CD4-positive, alpha-beta T cell (primary cell): Measurements from ENCODE around the gene CCNI2. TPM values are rescaled to one million over a fixed set of nuclear protein-coding genes. Genes with fewer than 3 reads are reported as not detected.
A peak's percentile ranks its signal among the peaks of the same experiment; 100 is the strongest.

Experiments
- ATAC-seq: fragments of 200-7000 bp; cut with Tn5 transposase; one replicate; pipeline ENCODE4 v1.10.0; 2022; ENCODE audit warnings: mild to moderate bottlenecking; ENCODE audit not compliant: poor library complexity
- CTCF ChIA-PET: fragments of 350-600 bp; sonication (Branson Sonifier 250); formaldehyde crosslinking; loops from one replicate; lab custom pipeline; 2021; ENCODE audit warnings: antibody characterized with exemption, inconsistent platforms; lab: Charles Lee
- POLR2A ChIA-PET: fragments of 350-600 bp; sonication (Branson Sonifier 250); formaldehyde crosslinking; loops from one replicate; lab custom pipeline; 2021; ENCODE audit warnings: antibody characterized with exemption, inconsistent platforms; lab: Charles Lee
- DNase-seq, 14 experiments: peaks; one replicate each; pipeline ENCODE4 v3.0.0-alpha.2; 2013 to 2020; ENCODE audit warnings: mixed read lengths in 2 of 14
- H3K27ac ChIP-seq, 2 donors: one replicate each; pipeline versions ENCODE4 v1.5.1 to v1.7.0; 2013; ENCODE audit warnings: low read length in 2 of 2, low read depth in 1 of 2, mild to moderate bottlenecking in 1 of 2
- H3K27me3 ChIP-seq, 2 experiments: 1 replicate in 1 of 2; 2 replicates in 1 of 2; pipeline versions ENCODE4 v1.6.1 to v1.7.0; 2013; ENCODE audit warnings: low read length in 2 of 2, control low read depth in 1 of 2, mild to moderate bottlenecking in 1 of 2, moderate library complexity in 1 of 2; ENCODE audit not compliant: insufficient read depth in 2 of 2, control insufficient read depth in 1 of 2
- H3K36me3 ChIP-seq: one replicate; pipeline ENCODE4 v1.6.1; 2013; ENCODE audit warnings: low read length, control low read depth; ENCODE audit not compliant: insufficient read depth
- H3K4me1 ChIP-seq: one replicate; pipeline ENCODE4 v1.6.1; 2013; ENCODE audit warnings: low read length, control low read depth; ENCODE audit not compliant: insufficient read depth
- H3K4me3 ChIP-seq: one replicate; pipeline ENCODE4 v1.5.1; 2013; ENCODE audit warnings: mild to moderate bottlenecking, low read length, moderate library complexity
- H3K9me3 ChIP-seq, 2 experiments: 1 replicate in 1 of 2; 2 replicates in 1 of 2; pipeline versions ENCODE4 v1.6.1 to v1.7.0; 2013; ENCODE audit warnings: low read length in 2 of 2, mild to moderate bottlenecking in 2 of 2, control low read depth in 1 of 2, moderate library complexity in 1 of 2; ENCODE audit not compliant: control insufficient read depth in 1 of 2, insufficient read depth in 1 of 2
- H3K27ac Mint-ChIP-seq: one replicate; pipeline ENCODE4 v1.8.0; 2020; ENCODE audit warnings: mixed read lengths
- H3K27me3 Mint-ChIP-seq: one replicate; pipeline ENCODE4 v1.8.0; 2021; ENCODE audit warnings: mixed read lengths
- H3K36me3 Mint-ChIP-seq: one replicate; pipeline ENCODE4 v1.8.0; 2021; ENCODE audit warnings: low read depth, mixed read lengths
- H3K4me1 Mint-ChIP-seq: one replicate; pipeline ENCODE4 v1.8.0; 2021; ENCODE audit warnings: low read depth, mixed read lengths
- H3K4me3 Mint-ChIP-seq: one replicate; pipeline ENCODE4 v1.8.0; 2020; ENCODE audit warnings: mild to moderate bottlenecking, mixed read lengths
- H3K9me3 Mint-ChIP-seq: one replicate; pipeline ENCODE4 v1.8.0; 2020; ENCODE audit warnings: mixed read lengths
- intact Hi-C, 2 experiments: fragments of 100-400 bp; cut with DNase I in 1 of 2; cut with micrococcal nuclease in 1 of 2; formaldehyde crosslinking; loops; one replicate each; pipeline versions ENCODE4 v1.15.1 to v1.9.0; 2023 to 2025; cut with DNase I, micrococcal nuclease
- total RNA-seq, 174 experiments: library from RNA in 2 of 174; stranded (reverse) in 2 of 174; gene quantifications; one replicate each; pipeline ENCODE4 v1.2.3 and lab custom pipeline; 2021 to 2026
- TF ChIP-seq, protein P1 (sequence below): fragments of 200-600 bp; IDR thresholded peaks from one replicate; pipeline ENCODE4 v1.8.0; 2022; ENCODE audit warnings: antibody characterized with exemption, mild to moderate bottlenecking

Gene CCNI2
- total RNA-seq, 2 experiments from 2014 or later = 7.2 to 8.8 TPM

DNA sequence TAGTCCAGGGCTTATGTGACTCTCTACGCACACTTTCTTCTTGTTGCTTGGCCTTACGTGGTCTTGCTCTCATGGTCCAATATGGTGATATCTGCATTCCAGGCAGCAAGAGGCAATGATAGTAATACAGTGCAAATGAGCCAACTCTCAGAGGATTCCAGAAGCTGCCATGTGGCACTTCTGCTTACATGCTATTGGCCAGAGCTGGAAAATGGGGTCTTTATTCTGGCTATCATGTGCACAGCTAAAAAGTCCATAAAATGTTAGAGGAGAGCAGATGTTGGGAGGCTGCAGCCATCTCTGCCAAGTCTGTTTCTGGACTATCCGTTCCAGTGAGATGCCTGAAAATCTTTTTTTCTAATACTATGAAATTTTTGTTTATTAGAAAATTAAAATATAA, 32.7 kb downstream of the CCNI2 start:
- Mint-ChIP-seq H3K27ac (no peak overlapping the region), H3K4me1 (peaks cover 25% of the 10 kb centered on the region), H3K27me3 (peaks cover 56% of the 10 kb centered on the region), H3K4me3 (peak overlapping the region; percentile 21), H3K9me3 (no peaks in the 10 kb centered on the region), H3K36me3 (no peaks in the 10 kb centered on the region)
- no peak for DNase-seq
- Histone ChIP-seq H3K4me1 (peaks cover 23% of the 10 kb centered on the region), H3K36me3 (no peaks in the 10 kb centered on the region), H3K27me3 (peaks cover 10 to 39% of the 10 kb centered on the region in 2 experiments), H3K9me3 (no peaks in the 10 kb centered on the region), H3K4me3 (no peak overlapping the region), H3K27ac (no peak overlapping the region)
- TF ChIP-seq, protein P1, sequence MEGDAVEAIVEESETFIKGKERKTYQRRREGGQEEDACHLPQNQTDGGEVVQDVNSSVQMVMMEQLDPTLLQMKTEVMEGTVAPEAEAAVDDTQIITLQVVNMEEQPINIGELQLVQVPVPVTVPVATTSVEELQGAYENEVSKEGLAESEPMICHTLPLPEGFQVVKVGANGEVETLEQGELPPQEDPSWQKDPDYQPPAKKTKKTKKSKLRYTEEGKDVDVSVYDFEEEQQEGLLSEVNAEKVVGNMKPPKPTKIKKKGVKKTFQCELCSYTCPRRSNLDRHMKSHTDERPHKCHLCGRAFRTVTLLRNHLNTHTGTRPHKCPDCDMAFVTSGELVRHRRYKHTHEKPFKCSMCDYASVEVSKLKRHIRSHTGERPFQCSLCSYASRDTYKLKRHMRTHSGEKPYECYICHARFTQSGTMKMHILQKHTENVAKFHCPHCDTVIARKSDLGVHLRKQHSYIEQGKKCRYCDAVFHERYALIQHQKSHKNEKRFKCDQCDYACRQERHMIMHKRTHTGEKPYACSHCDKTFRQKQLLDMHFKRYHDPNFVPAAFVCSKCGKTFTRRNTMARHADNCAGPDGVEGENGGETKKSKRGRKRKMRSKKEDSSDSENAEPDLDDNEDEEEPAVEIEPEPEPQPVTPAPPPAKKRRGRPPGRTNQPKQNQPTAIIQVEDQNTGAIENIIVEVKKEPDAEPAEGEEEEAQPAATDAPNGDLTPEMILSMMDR = no peak
- POLR2A ChIA-PET = no interaction called here
- intact Hi-C loops = no loop called here
- ATAC-seq = no peak
- CTCF ChIA-PET = no interaction called here

DNA sequence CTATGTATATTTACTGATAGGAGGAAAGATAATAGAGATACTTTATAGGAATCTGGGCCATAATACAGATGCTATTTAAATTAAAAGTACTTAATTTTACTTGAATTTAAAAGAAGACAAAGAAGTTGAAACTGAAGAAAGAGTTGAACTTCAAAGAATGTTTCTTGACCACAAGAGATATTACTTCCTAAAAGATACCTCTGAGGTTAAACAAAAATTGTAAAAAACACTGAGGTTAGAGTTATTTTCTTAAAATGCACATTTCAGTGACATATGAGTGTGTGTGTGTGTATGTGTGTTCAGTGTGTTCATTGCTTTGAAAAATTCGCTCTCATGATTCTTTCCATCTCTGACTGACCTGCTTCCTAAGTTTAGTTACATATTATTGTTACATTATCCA, 33.4 kb downstream of the CCNI2 start:
- Mint-ChIP-seq H3K27ac (no peak overlapping the region), H3K36me3 (no peaks in the 10 kb centered on the region), H3K4me1 (peaks cover 25% of the 10 kb centered on the region), H3K4me3 (peak overlapping the region; percentile 57), H3K27me3 (peaks cover 58% of the 10 kb centered on the region), H3K9me3 (no peaks in the 10 kb centered on the region)
- TF ChIP-seq, protein P1 = no peak
- ATAC-seq = no peak
- H3K27me3 ChIP-seq = peaks cover 10 to 45% of the 10 kb centered on the region in 2 experiments
- POLR2A ChIA-PET = no interaction called here
- intact Hi-C loops = no loop called here
- no peaks in the 10 kb centered on the region for H3K9me3 ChIP-seq
- DNase-seq = no peak
- H3K27ac ChIP-seq = no peak overlapping the region
- no peaks in the 10 kb centered on the region for H3K36me3 ChIP-seq
- H3K4me1 ChIP-seq = peaks cover 20% of the 10 kb centered on the region
- CTCF ChIA-PET = no interaction called here
- H3K4me3 ChIP-seq = no peak overlapping the region

DNA sequence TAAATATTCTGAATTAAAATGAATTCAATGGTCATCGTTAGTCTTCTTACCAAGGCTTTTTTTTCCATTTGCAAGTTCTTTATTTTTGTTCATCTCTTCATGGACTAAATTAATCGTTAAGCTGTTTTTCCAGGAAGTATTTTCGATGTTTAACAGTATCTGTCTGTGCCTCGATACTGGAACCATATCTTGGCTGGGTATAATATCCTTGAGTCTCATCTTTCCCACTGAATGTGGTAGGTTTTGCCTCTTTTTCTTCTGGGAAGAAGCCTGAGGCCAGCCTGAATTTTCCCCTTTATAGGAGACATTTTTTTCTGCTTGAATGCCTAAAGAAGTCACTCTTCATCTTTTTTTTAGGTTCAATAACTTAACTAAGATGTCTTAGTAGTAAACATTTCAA, 33.8 kb downstream of the CCNI2 start:
- DNase-seq (no peak), ATAC-seq (no peak)
- no peaks in the 10 kb centered on the region for H3K9me3 ChIP-seq
- H3K27ac Mint-ChIP-seq = no peak overlapping the region
- ChIA-PET POLR2A (no interaction called here), CTCF (interaction anchor here (0.8 kb wide), 1 partner anchor 37 kb away, joined by 3 read pairs; no protein-coding TSS in a partner anchor)
- peaks cover 10 to 48% of the 10 kb centered on the region in 2 experiments for H3K27me3 ChIP-seq
- peaks cover 17% of the 10 kb centered on the region for H3K4me1 ChIP-seq
- peaks cover 60% of the 10 kb centered on the region for H3K27me3 Mint-ChIP-seq
- intact Hi-C loops = no loop called here
- no peaks in the 10 kb centered on the region for H3K36me3 ChIP-seq
- H3K9me3 Mint-ChIP-seq = no peaks in the 10 kb centered on the region
- H3K4me3 Mint-ChIP-seq = peak overlapping the region; percentile 57
- TF ChIP-seq, protein P1 = no peak
- H3K36me3 Mint-ChIP-seq = no peaks in the 10 kb centered on the region
- H3K27ac ChIP-seq = no peak overlapping the region
- no peak overlapping the region for H3K4me3 ChIP-seq
- H3K4me1 Mint-ChIP-seq = peaks cover 23% of the 10 kb centered on the region
